Hepatocyte (in vitro differentiated cells): ENCODE measurements around the gene IRAG1. TPM values are rescaled to one million over a fixed set of nuclear protein-coding genes. Genes with fewer than 3 reads are reported as not detected.

Source experiments
- DNase-seq: peaks from one replicate; pipeline ENCODE4 v3.0.0-alpha.2; 2016; ENCODE audit warnings: low spot score
- H2AFZ ChIP-seq: fragments of 200-600 bp; sonication (generic); 2 replicates; pipeline ENCODE4 v1.6.0; 2016; ENCODE audit warnings: antibody characterized with exemption, mild to moderate bottlenecking
- H3K27ac ChIP-seq: fragments of 200-600 bp; sonication (generic); 2 replicates; pipeline ENCODE4 v1.5.1; 2016; ENCODE audit warnings: mild to moderate bottlenecking
- H3K27me3 ChIP-seq: fragments of 200-600 bp; sonication (generic); 2 replicates; pipeline ENCODE4 v1.6.1; 2016
- H3K36me3 ChIP-seq: fragments of 200-600 bp; sonication (generic); replicated peaks from 2 replicates; pipeline ENCODE4 v1.5.1; 2016; ENCODE audit warnings: low read depth; ENCODE audit not compliant: insufficient read depth
- H3K4me1 ChIP-seq: fragments of 200-600 bp; sonication (generic); 2 replicates; pipeline ENCODE4 v1.5.1; 2016; ENCODE audit warnings: mild to moderate bottlenecking, moderate library complexity; ENCODE audit not compliant: insufficient read depth
- H3K4me2 ChIP-seq: fragments of 200-600 bp; sonication (generic); 2 replicates; pipeline ENCODE4 v1.6.0; 2016
- H3K4me3 ChIP-seq: fragments of 200-600 bp; sonication (generic); 2 replicates; pipeline ENCODE4 v1.5.1; 2016; ENCODE audit warnings: mild to moderate bottlenecking
- H3K79me2 ChIP-seq: fragments of 200-600 bp; sonication (generic); 2 replicates; pipeline ENCODE4 v1.6.0; 2017; ENCODE audit warnings: mild to moderate bottlenecking
- H3K9me2 ChIP-seq: fragments of 200-600 bp; sonication (generic); replicated peaks from 2 replicates; pipeline ENCODE4 v1.6.0; 2017; ENCODE audit warnings: mild to moderate bottlenecking; ENCODE audit not compliant: insufficient read depth
- H3K9me3 ChIP-seq: fragments of 200-600 bp; sonication (generic); 2 replicates; pipeline ENCODE4 v1.5.1; 2016; ENCODE audit warnings: low read depth, mild to moderate bottlenecking
- H4K20me1 ChIP-seq: fragments of 200-600 bp; sonication (generic); 2 replicates; pipeline ENCODE4 v1.6.0; 2016; ENCODE audit warnings: mild to moderate bottlenecking; ENCODE audit not compliant: insufficient read depth, poor library complexity, severe bottlenecking
- EZH2 ChIP-seq: fragments of 200-600 bp; sonication (generic); IDR thresholded peaks from 2 replicates; pipeline ENCODE4 v1.6.1; 2016; ENCODE audit warnings: antibody characterized with exemption, mild to moderate bottlenecking, borderline replicate concordance
- EZH2phosphoT487 ChIP-seq: fragments of 200-600 bp; sonication (generic); IDR thresholded peaks from one replicate; pipeline ENCODE4 v1.6.1; 2018; ENCODE audit warnings: antibody characterized with exemption, mild to moderate bottlenecking, low read depth, moderate library complexity; ENCODE audit not compliant: unreplicated experiment, severe bottlenecking
- WGBS: methylation state at CpG from one replicate; pipeline ENCODE4 v1.1.6; 2016; ENCODE audit warnings: low lambda C conversion rate; ENCODE audit errors: missing lambda C conversion rate; 5-methylcytosine and 5-hydroxymethylcytosine counted together
- polyA plus RNA-seq: library from polyadenylated mRNA; unstranded; fragments of >200 nt; fragmentation: Nextera tagmentation; extraction: Ambion mirVana; gene quantifications from 2 replicates; pipeline ENCODE4 v1.2.1, GENCODE V29; 2016
- total RNA-seq: library from RNA; depleted of rRNA; stranded (reverse); fragments of >200 nt; gene quantifications from 2 replicates; pipeline ENCODE4 v1.2.3, GENCODE V29; 2014
- TF ChIP-seq, protein P1 (sequence below): fragments of 200-600 bp; sonication (generic); IDR thresholded peaks from 2 replicates; pipeline ENCODE4 v1.5.1; 2016; ENCODE audit warnings: antibody characterized with exemption, mild to moderate bottlenecking; ENCODE audit not compliant: poor library complexity

IRAG1 gene
- total and polyA plus RNA-seq, 2 experiments from 2014 or later = 3.1 to 5.7 TPM

DNA sequence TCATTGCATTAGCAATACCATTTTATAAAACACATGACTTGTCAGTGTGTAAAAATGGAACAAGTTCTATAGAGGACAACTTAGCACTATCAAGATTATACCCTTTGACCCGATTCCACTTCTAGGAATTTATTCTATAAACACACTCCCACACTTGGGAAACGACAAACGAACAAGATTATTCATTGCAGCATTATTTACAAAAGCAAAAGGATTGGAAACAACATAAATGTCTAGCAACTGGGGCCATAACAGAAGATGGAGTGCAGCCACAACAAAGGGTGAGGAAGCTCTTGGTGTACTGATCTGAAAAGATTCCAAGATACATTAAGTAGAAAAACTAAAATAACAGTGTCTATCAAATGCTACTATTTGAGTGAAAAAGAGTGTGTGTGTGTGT, 2.3 kb upstream of the IRAG1 start:
- Histone ChIP-seq H3K9me2 (no peaks in the 10 kb centered on the region), H3K27ac (no peak overlapping the region), H3K4me1 (no peaks in the 10 kb centered on the region), H4K20me1 (no peaks in the 10 kb centered on the region), H3K79me2 (no peaks in the 10 kb centered on the region), H2AFZ (no peak overlapping the region), H3K4me3 (no peak overlapping the region), H3K4me2 (no peak overlapping the region), H3K27me3 (no peaks in the 10 kb centered on the region), H3K36me3 (no peaks in the 10 kb centered on the region), H3K9me3 (no peaks in the 10 kb centered on the region)
- WGBS = 62% methylated on average over 3 of the region's 3 CpGs
- no peak for TF ChIP-seq EZH2
- no peak for TF ChIP-seq EZH2phosphoT487
- TF ChIP-seq, protein P1, sequence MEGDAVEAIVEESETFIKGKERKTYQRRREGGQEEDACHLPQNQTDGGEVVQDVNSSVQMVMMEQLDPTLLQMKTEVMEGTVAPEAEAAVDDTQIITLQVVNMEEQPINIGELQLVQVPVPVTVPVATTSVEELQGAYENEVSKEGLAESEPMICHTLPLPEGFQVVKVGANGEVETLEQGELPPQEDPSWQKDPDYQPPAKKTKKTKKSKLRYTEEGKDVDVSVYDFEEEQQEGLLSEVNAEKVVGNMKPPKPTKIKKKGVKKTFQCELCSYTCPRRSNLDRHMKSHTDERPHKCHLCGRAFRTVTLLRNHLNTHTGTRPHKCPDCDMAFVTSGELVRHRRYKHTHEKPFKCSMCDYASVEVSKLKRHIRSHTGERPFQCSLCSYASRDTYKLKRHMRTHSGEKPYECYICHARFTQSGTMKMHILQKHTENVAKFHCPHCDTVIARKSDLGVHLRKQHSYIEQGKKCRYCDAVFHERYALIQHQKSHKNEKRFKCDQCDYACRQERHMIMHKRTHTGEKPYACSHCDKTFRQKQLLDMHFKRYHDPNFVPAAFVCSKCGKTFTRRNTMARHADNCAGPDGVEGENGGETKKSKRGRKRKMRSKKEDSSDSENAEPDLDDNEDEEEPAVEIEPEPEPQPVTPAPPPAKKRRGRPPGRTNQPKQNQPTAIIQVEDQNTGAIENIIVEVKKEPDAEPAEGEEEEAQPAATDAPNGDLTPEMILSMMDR = no peak
- no peak for DNase-seq

DNA sequence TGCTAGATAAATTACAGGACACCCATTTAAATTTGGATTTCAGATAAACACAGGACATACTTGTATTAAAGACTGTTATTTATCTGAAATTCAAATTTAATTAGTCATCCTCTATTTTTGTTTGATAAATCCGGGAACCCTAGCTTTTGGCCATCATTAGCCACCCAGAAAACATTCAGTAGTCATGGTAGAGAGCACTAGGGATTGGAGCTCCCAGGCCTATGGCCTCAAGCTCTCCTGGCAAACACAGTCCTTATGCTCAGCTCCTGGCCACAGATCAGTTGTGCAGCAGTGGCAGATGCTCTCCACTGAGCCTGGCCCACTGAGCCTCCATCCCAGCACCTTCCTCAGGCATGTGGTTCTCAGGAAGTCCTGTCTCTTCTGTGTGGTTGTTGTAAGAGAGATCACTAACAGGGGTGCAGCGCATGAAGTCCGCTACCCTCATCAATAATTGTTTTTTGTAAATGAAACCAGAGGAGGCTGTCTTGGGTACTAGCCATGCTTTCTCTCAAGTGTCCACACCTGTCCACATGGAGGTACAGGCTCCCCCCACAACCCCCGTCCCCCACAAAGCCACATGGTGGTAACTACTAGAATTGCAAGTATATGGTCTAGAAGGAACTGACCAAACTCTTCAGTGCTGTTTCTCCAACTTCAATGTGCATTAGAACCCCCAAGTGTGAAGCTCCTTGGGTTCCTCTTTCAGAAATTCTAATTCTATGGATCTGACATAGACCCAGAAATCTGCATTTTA, 1.1 kb upstream of the IRAG1 start:
- WGBS = 90% methylated on average over 4 of the region's 4 CpGs
- Histone ChIP-seq H3K4me2 (no peak overlapping the region), H4K20me1 (no peaks in the 10 kb centered on the region), H3K4me1 (no peaks in the 10 kb centered on the region), H3K9me3 (no peaks in the 10 kb centered on the region), H3K27ac (no peak overlapping the region), H3K79me2 (no peaks in the 10 kb centered on the region), H3K4me3 (no peak overlapping the region), H2AFZ (no peak overlapping the region), H3K27me3 (no peaks in the 10 kb centered on the region), H3K9me2 (no peaks in the 10 kb centered on the region), H3K36me3 (no peaks in the 10 kb centered on the region)
- TF ChIP-seq, protein P1 = no peak
- TF ChIP-seq EZH2 = no peak
- TF ChIP-seq EZH2phosphoT487 = no peak
- DNase-seq = no peak

DNA sequence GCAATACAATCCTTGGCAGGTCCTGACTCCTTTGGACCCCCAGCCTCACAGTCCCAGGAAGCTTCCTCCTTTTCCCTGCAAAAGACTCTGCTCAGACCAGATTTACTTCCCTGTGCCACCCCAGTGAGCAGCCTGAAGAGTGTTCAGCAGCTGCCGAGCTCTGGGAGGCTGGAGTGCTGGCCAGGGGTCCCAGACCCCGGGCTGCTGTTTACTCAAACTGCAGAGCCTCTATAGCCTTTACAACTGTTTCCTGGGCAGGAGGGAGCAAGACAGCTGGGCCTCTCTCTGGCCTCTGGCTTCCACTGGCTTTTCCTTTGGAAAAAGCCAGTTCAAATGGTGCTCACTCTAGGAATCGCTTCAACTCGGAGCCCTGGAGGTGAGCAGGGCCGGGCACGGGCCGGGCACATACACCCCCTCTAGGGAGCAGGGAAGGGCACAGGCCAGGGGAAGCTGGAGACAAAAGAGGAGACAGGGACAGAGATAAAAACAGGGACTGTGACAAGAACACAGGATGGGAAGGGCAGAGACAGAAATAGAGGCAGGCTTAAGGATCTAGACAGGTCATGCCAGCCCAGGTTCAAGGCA, 932 bp downstream of the IRAG1 start:
- Histone ChIP-seq H3K36me3 (no peaks in the 10 kb centered on the region), H3K27ac (peak overlapping the region; percentile 72), H2AFZ (peak overlapping the region; percentile 56), H3K79me2 (no peaks in the 10 kb centered on the region), H3K9me3 (no peaks in the 10 kb centered on the region), H3K27me3 (no peaks in the 10 kb centered on the region), H3K4me1 (no peaks in the 10 kb centered on the region), H4K20me1 (no peaks in the 10 kb centered on the region), H3K4me3 (no peak overlapping the region), H3K9me2 (no peaks in the 10 kb centered on the region), H3K4me2 (peak overlapping the region; percentile 65)
- DNase-seq = no peak
- no peak for TF ChIP-seq EZH2
- no peak for TF ChIP-seq EZH2phosphoT487
- TF ChIP-seq, protein P1 = no peak
- 73% methylated on average over 7 of the region's 7 CpGs for WGBS
